Right lobe of liver (tissue), 4 donors: ENCODE results near the gene INPP4A.

Experiments
- CTCF ChIP-seq, 4 donors: fragments of 200-600 bp in 3 of 4; fragments of 450-650 bp in 1 of 4; IDR thresholded peaks; one replicate each; pipeline versions ENCODE4 v1.5.1 to v1.8.0; 2016 to 2022; ENCODE audit warnings: antibody characterized with exemption in 4 of 4, mild to moderate bottlenecking in 2 of 4
- POLR2A ChIP-seq: fragments of 450-650 bp; IDR thresholded peaks from one replicate; pipeline ENCODE4 v1.6.1; 2017; ENCODE audit warnings: antibody characterized with exemption, mild to moderate bottlenecking
- donor health status: DM: no; HTN: no; CAD: no.
- donor health status: DM: no; HTN: no; CAD: no.
- donor health status: DM: no; HTN: yes; CAD: no.

GRCh38 chr2:98563394-98563793 is 118.7 kb downstream of the INPP4A start:
- TF ChIP-seq CTCF (IDR thresholded peaks at IDR 0.05) = no peak
- TF ChIP-seq POLR2A = no peak
